Measurements from ENCODE around the gene TNKS2. TPM values are rescaled to one million over a fixed set of nuclear protein-coding genes. Genes with fewer than 3 reads are reported as not detected.

The TNKS2 gene
- total RNA-seq, 1 donor from 2014 or later, result 52.8 TPM

GRCh38 chr10:91772461-91772860 is 25.8 kb upstream of the TNKS2 start:
- H3K36me3 Mint-ChIP-seq (ENCODE audit: insufficient read depth), result no peaks in the 10 kb centered on the region
- H3K27me3 Mint-ChIP-seq, result no peaks in the 10 kb centered on the region
- no peak for TF ChIP-seq CTCF (IDR thresholded peaks at IDR 0.05; ENCODE audit: unreplicated experiment)
- H3K4me3 Mint-ChIP-seq (ENCODE audit: low read depth), result no peak overlapping the region
- H3K9me3 Mint-ChIP-seq (ENCODE audit: low read depth), result no peaks in the 10 kb centered on the region
- no peak overlapping the region for H3K27ac Mint-ChIP-seq
- no peaks in the 10 kb centered on the region for H3K4me1 Mint-ChIP-seq (ENCODE audit: low read depth)
- DNase-seq (ENCODE audit: low spot score, unreplicated experiment), result no peak

DNA sequence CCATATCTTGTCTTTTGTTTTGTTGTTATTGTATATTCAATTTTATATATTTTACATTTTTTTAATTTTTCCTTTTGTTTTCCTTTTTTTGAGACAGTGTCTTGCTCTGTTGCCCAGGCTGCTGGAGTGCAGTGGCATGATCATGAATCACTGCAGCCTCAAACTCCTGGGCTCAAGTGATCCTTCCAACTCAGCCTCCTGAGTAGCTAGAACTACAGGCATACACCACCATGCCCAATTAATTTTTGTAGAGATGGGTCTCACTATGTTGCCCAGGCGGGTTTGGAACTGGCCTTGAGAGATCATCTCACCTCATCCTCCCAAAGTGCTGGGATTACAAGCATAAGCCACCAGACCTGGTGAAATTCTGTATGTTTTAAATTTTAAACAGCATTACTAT is 25.4 kb upstream of the TNKS2 start:
- no peak for DNase-seq (ENCODE audit: low spot score, unreplicated experiment)
- Mint-ChIP-seq H3K27me3 (no peaks in the 10 kb centered on the region), H3K4me3 (ENCODE audit: low read depth) (no peak overlapping the region), H3K36me3 (ENCODE audit: insufficient read depth) (no peaks in the 10 kb centered on the region), H3K4me1 (ENCODE audit: low read depth) (no peaks in the 10 kb centered on the region), H3K27ac (no peak overlapping the region), H3K9me3 (ENCODE audit: low read depth) (no peaks in the 10 kb centered on the region)
- TF ChIP-seq CTCF (IDR thresholded peaks at IDR 0.05; ENCODE audit: unreplicated experiment), result no peak

DNA sequence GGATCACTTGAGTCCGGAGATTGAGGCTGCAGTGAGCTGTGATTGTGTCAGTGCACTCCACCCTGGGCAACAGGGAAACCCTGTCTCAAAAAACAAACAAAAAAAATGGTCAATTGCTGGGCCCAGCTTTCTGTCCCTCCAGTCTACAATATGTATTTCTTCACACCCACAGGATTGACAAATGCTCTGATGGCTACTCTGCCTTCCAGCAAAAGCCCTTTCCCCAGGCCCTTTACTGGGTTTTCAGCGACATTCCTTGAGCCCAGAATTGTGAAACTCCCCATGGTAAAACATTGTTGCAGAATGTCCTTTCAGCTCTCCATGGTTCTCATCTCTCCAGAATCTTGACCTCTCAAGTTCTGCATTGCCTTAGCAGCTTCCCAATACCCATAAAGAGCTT is 23.7 kb upstream of the TNKS2 start:
- H3K4me1 Mint-ChIP-seq (ENCODE audit: low read depth), result no peaks in the 10 kb centered on the region
- no peaks in the 10 kb centered on the region for H3K9me3 Mint-ChIP-seq (ENCODE audit: low read depth)
- no peaks in the 10 kb centered on the region for H3K36me3 Mint-ChIP-seq (ENCODE audit: insufficient read depth)

GRCh38 chr10:91775731-91776130 is 22.5 kb upstream of the TNKS2 start:
- no peak for TF ChIP-seq CTCF (IDR thresholded peaks at IDR 0.05; ENCODE audit: unreplicated experiment)
- H3K27me3 Mint-ChIP-seq, result no peaks in the 10 kb centered on the region
- no peaks in the 10 kb centered on the region for H3K9me3 Mint-ChIP-seq (ENCODE audit: low read depth)
- H3K4me1 Mint-ChIP-seq (ENCODE audit: low read depth), result no peaks in the 10 kb centered on the region
- no peak overlapping the region for H3K4me3 Mint-ChIP-seq (ENCODE audit: low read depth)
- no peak overlapping the region for H3K27ac Mint-ChIP-seq
- DNase-seq (ENCODE audit: low spot score, unreplicated experiment), result no peak
- no peaks in the 10 kb centered on the region for H3K36me3 Mint-ChIP-seq (ENCODE audit: insufficient read depth)

More for the DNA sequence above, 23.7 kb upstream of the TNKS2 start:
- TF ChIP-seq CTCF (IDR thresholded peaks at IDR 0.05; ENCODE audit: unreplicated experiment), result no peak
- no peak for DNase-seq (ENCODE audit: low spot score, unreplicated experiment)
- H3K4me3 Mint-ChIP-seq (ENCODE audit: low read depth), result no peak overlapping the region
- H3K27me3 Mint-ChIP-seq, result no peaks in the 10 kb centered on the region
- H3K27ac Mint-ChIP-seq, result no peak overlapping the region

DNA sequence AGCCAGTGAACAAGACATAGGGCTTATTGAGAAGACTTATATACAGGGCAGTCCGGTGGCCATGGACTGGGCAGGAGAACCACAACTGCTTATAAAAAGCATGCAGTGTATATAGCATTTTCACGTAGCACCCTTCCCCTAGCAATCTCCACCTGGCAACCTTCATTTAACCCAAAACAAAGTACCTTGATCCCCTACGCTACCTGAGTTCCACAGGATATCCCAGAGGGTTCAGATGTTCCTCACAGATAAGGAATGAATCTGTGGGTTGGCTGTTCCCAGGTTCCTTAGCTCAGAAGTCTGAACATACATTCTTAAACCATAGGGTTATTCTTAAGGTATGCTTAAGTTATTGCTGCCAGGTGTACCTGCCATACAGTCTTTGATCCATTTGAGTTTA is 22.0 kb upstream of the TNKS2 start:
- TF ChIP-seq CTCF (IDR thresholded peaks at IDR 0.05; ENCODE audit: unreplicated experiment), result no peak
- no peaks in the 10 kb centered on the region for H3K36me3 Mint-ChIP-seq (ENCODE audit: insufficient read depth)
- H3K4me1 Mint-ChIP-seq (ENCODE audit: low read depth), result no peaks in the 10 kb centered on the region
- H3K27ac Mint-ChIP-seq, result no peak overlapping the region
- H3K27me3 Mint-ChIP-seq, result no peaks in the 10 kb centered on the region
- DNase-seq (ENCODE audit: low spot score, unreplicated experiment), result no peak
- H3K9me3 Mint-ChIP-seq (ENCODE audit: low read depth), result no peaks in the 10 kb centered on the region
- no peak overlapping the region for H3K4me3 Mint-ChIP-seq (ENCODE audit: low read depth)

All from progenitor cell of endocrine pancreas (in vitro differentiated cells).